Mammary epithelial cell (primary cell): ENCODE data around the gene NPFFR1.

Source experiments
- CTCF ChIP-seq, 2 donors: IDR thresholded peaks in 1 of 2; conservative IDR thresholded peaks in 1 of 2; 2 replicates each; pipeline ENCODE4 v1.5.1; 2011 to 2012; ENCODE audit warnings: inconsistent platforms in 2 of 2, low read length in 2 of 2, mild to moderate bottlenecking in 2 of 2, control low read depth in 1 of 2, low read depth in 1 of 2; ENCODE audit not compliant: insufficient read depth in 1 of 2; ENCODE audit errors: extremely low read depth in 1 of 2
- EZH2 ChIP-seq: IDR thresholded peaks from 2 replicates; pipeline ENCODE4 v1.6.1; 2012; ENCODE audit warnings: low read length, inconsistent platforms, borderline replicate concordance

- TF ChIP-seq CTCF (conservative IDR thresholded peaks at IDR 0.05 in 1 of 2, IDR thresholded peaks at IDR 0.05 in 1 of 2; ENCODE audit: extremely low read depth in 1 of 2, insufficient read depth in 1 of 2, low read depth in 1 of 2, low read length in 2 of 2) (no peak), EZH2 (no peak)
Measured at GRCh38 chr10:70260734-70261133, 23.1 kb downstream of the NPFFR1 start.
